Chondrocyte (in vitro differentiated cells): ENCODE results near the gene EPHB1. TPM values are rescaled to one million over a fixed set of nuclear protein-coding genes. Genes with fewer than 3 reads are reported as not detected.

Source experiments
- DNase-seq: peaks from one replicate; pipeline ENCODE4 v3.0.0; 2021; ENCODE audit warnings: mixed read lengths, low spot score
- H3K27ac Mint-ChIP-seq: one replicate; pipeline ENCODE4 v1.8.0; 2021; ENCODE audit warnings: mild to moderate bottlenecking, moderate library complexity, mixed read lengths; ENCODE audit not compliant: unreplicated experiment
- H3K27me3 Mint-ChIP-seq: 2 replicates; pipeline ENCODE4 v1.8.0; 2021; ENCODE audit warnings: low read depth, mixed read lengths
- H3K36me3 Mint-ChIP-seq: 2 replicates; pipeline ENCODE4 v1.8.0; 2021; ENCODE audit warnings: low read depth, mixed read lengths
- H3K4me1 Mint-ChIP-seq: 2 replicates; pipeline ENCODE4 v1.8.0; 2021; ENCODE audit warnings: low read depth, mild to moderate bottlenecking, mixed read lengths
- H3K4me3 Mint-ChIP-seq: one replicate; pipeline ENCODE4 v1.8.0; 2021; ENCODE audit warnings: mild to moderate bottlenecking, moderate library complexity, mixed read lengths; ENCODE audit not compliant: unreplicated experiment
- H3K9me3 Mint-ChIP-seq: 2 replicates; pipeline ENCODE4 v1.8.0; 2021; ENCODE audit warnings: low read depth, mixed read lengths
- CTCF ChIP-seq: fragments of 200-600 bp; sonication (generic); IDR thresholded peaks from 2 replicates; pipeline ENCODE4 v1.5.0; 2021; ENCODE audit warnings: antibody characterized with exemption, mild to moderate bottlenecking, moderate library complexity
- total RNA-seq: library from RNA; stranded (reverse); gene quantifications from 3 replicates; pipeline ENCODE4 v1.2.1, GENCODE V29; 2021

EPHB1 gene
- total RNA-seq, 1 donor from 2014 or later, result 1.7 TPM

- peaks cover 14% of the 10 kb centered on the region for H3K27me3 Mint-ChIP-seq
- no peak overlapping the region for H3K4me3 Mint-ChIP-seq
- no peak for TF ChIP-seq CTCF
- H3K36me3 Mint-ChIP-seq, result no peaks in the 10 kb centered on the region
- DNase-seq, result no peak
- no peaks in the 10 kb centered on the region for H3K9me3 Mint-ChIP-seq
- H3K27ac Mint-ChIP-seq, result no peak overlapping the region
- no peaks in the 10 kb centered on the region for H3K4me1 Mint-ChIP-seq
These were observed 26.2 kb upstream of the EPHB1 start for GRCh38 chr3:134768837-134769236.

GRCh38 chr3:134769287-134769868, 25.7 kb upstream of the EPHB1 start:
- no peak overlapping the region for H3K27ac Mint-ChIP-seq
- DNase-seq, result no peak
- H3K4me3 Mint-ChIP-seq, result no peak overlapping the region
- H3K4me1 Mint-ChIP-seq, result no peaks in the 10 kb centered on the region
- no peaks in the 10 kb centered on the region for H3K36me3 Mint-ChIP-seq
- no peak for TF ChIP-seq CTCF
- no peaks in the 10 kb centered on the region for H3K9me3 Mint-ChIP-seq
- peaks cover 14% of the 10 kb centered on the region for H3K27me3 Mint-ChIP-seq

- H3K36me3 Mint-ChIP-seq, result no peaks in the 10 kb centered on the region
- H3K4me3 Mint-ChIP-seq, result no peak overlapping the region
- H3K9me3 Mint-ChIP-seq, result no peaks in the 10 kb centered on the region
- no peak for DNase-seq
- H3K27me3 Mint-ChIP-seq, result peaks cover 11% of the 10 kb centered on the region
- H3K27ac Mint-ChIP-seq, result no peak overlapping the region
- no peaks in the 10 kb centered on the region for H3K4me1 Mint-ChIP-seq
- TF ChIP-seq CTCF, result no peak
These were observed 23.0 kb upstream of the EPHB1 start for GRCh38 chr3:134772011-134772410.

GRCh38 chr3:134772591-134772990, 22.5 kb upstream of the EPHB1 start:
- no peak for DNase-seq
- H3K36me3 Mint-ChIP-seq, result no peaks in the 10 kb centered on the region
- TF ChIP-seq CTCF, result no peak
- no peaks in the 10 kb centered on the region for H3K4me1 Mint-ChIP-seq
- peaks cover 11% of the 10 kb centered on the region for H3K27me3 Mint-ChIP-seq
- H3K9me3 Mint-ChIP-seq, result no peaks in the 10 kb centered on the region
- no peak overlapping the region for H3K27ac Mint-ChIP-seq
- H3K4me3 Mint-ChIP-seq, result no peak overlapping the region

GRCh38 chr3:134775831-134776230, 19.2 kb upstream of the EPHB1 start:
- peaks cover 11% of the 10 kb centered on the region for H3K27me3 Mint-ChIP-seq
- no peak overlapping the region for H3K27ac Mint-ChIP-seq
- H3K9me3 Mint-ChIP-seq, result no peaks in the 10 kb centered on the region
- H3K4me1 Mint-ChIP-seq, result no peaks in the 10 kb centered on the region
- H3K36me3 Mint-ChIP-seq, result no peaks in the 10 kb centered on the region
- no peak for TF ChIP-seq CTCF
- H3K4me3 Mint-ChIP-seq, result no peak overlapping the region
- DNase-seq, result no peak
